ENCODE measurements around the gene NAV2.

- TF ChIP-seq CTCF (IDR thresholded peaks at IDR 0.05) (no peak), EZH2 (IDR thresholded peaks at IDR 0.05) (no peak)
Observed at GRCh38 chr11:19683862-19684491, 28.7 kb upstream of the NAV2 start.

Data from neural progenitor cell (in vitro differentiated cells).